GM12878 (cell line): ENCODE results near the gene GALP. TPM values are rescaled to one million over a fixed set of nuclear protein-coding genes. Genes with fewer than 3 reads are reported as not detected.

Experiments
- ATAC-seq: fragments of 200-7000 bp; cut with Tn5 transposase; 3 replicates; pipeline ENCODE4 v1.9.1; 2020; ENCODE audit warnings: mild to moderate bottlenecking, moderate library complexity
- BruUV-seq: library from RNA; stranded (reverse); fragments of 400-500 nt; replicated peaks from 2 replicates; lab custom pipeline; 2021; lab: Mats Ljungman, UMichigan
- CTCF ChIA-PET: fragments of 300-600 bp; sonication (Branson Sonifier 250); formaldehyde crosslinking; extraction: SDS; loops from one replicate; lab custom pipeline; 2021; ENCODE audit warnings: inconsistent platforms; lab: Yijun Ruan, JAX
- POLR2A ChIA-PET: fragments of 350-600 bp; formaldehyde crosslinking; extraction: SDS; loops from one replicate; lab custom pipeline; 2021; ENCODE audit warnings: inconsistent platforms; lab: Charles Lee
- RAD21 ChIA-PET: fragments of 300-600 bp; sonication (Branson Sonifier 250); formaldehyde crosslinking; loops from one replicate; lab custom pipeline; 2023; ENCODE audit warnings: antibody characterized with exemption; ENCODE audit not compliant: unreplicated experiment; lab: Charles Lee
- SMC1A ChIA-PET: fragments of 300-600 bp; sonication (Branson Sonifier 250); formaldehyde crosslinking; loops from one replicate; lab custom pipeline; 2023; ENCODE audit not compliant: unreplicated experiment, uncharacterized antibody; lab: Charles Lee
- DNase-seq: peaks from one replicate; pipeline ENCODE4 v3.0.0-alpha.2; 2011; ENCODE audit warnings: low read depth, low spot score
- FAIRE-seq: peaks from 3 replicates; lab custom pipeline; 2011; peaks lifted over from hg19 to GRCh38; lab: Jason Lieb, UNC
- H2AFZ ChIP-seq: 2 replicates; pipeline ENCODE4 v1.6.0; 2011; ENCODE audit warnings: low read depth, low read length, control low read depth; ENCODE audit not compliant: control insufficient read depth
- H3K27ac ChIP-seq: 2 replicates; pipeline ENCODE4 v1.5.1; 2011; ENCODE audit warnings: control low read depth; ENCODE audit not compliant: control insufficient read depth, insufficient read depth
- H3K27me3 ChIP-seq, 2 experiments: replicated peaks in 1 of 2; 2 replicates each; pipeline versions ENCODE4 v1.6.0 to v1.6.1; 2011; ENCODE audit warnings: low read length in 1 of 2; ENCODE audit not compliant: control insufficient read depth in 2 of 2, insufficient read depth in 2 of 2
- H3K36me3 ChIP-seq, 2 experiments: 2 replicates each; pipeline ENCODE4 v1.5.1; 2011; ENCODE audit warnings: low read length in 1 of 2; ENCODE audit not compliant: control insufficient read depth in 2 of 2, insufficient read depth in 2 of 2
- H3K4me1 ChIP-seq: 2 replicates; pipeline ENCODE4 v1.6.1; 2011; ENCODE audit warnings: mild to moderate bottlenecking, low read length, moderate library complexity, mixed read lengths; ENCODE audit not compliant: control insufficient read depth, insufficient read depth
- H3K4me2 ChIP-seq: 2 replicates; pipeline ENCODE4 v1.6.0; 2011; ENCODE audit warnings: control low read depth; ENCODE audit not compliant: control insufficient read depth, insufficient read depth
- H3K4me3 ChIP-seq: fragments of 200-600 bp; sonication (generic); 2 replicates; pipeline ENCODE4 v1.5.1; 2016
- H3K79me2 ChIP-seq: 2 replicates; pipeline ENCODE4 v1.6.0; 2011; ENCODE audit warnings: low read length; ENCODE audit not compliant: control insufficient read depth, insufficient read depth
- H3K9ac ChIP-seq: 2 replicates; pipeline ENCODE4 v1.8.0; 2011; ENCODE audit warnings: low read length, control low read depth, mixed read lengths; ENCODE audit not compliant: control insufficient read depth, insufficient read depth
- H3K9me3 ChIP-seq: replicated peaks from 3 replicates; pipeline ENCODE4 v1.5.1; 2011; ENCODE audit warnings: mild to moderate bottlenecking, low read length; ENCODE audit not compliant: control insufficient read depth, insufficient read depth
- H4K20me1 ChIP-seq: 2 replicates; pipeline ENCODE4 v1.6.0; 2011; ENCODE audit not compliant: control insufficient read depth, insufficient read depth
- BACH1 ChIP-seq: fragments of 450-650 bp; IDR thresholded peaks from 2 replicates; pipeline ENCODE4 v1.6.1; 2017; ENCODE audit warnings: mild to moderate bottlenecking, borderline replicate concordance
- CTCF ChIP-seq, 3 experiments: IDR thresholded peaks in 2 of 3; conservative IDR thresholded peaks in 1 of 3; 2 replicates each; pipeline ENCODE4 v1.5.1; 2011; ENCODE audit warnings: low read depth in 3 of 3, low read length in 3 of 3, mild to moderate bottlenecking in 3 of 3, control low read depth in 2 of 3, moderate library complexity in 2 of 3, inconsistent platforms in 1 of 3, mixed read lengths in 1 of 3; ENCODE audit not compliant: control insufficient read depth in 2 of 3, insufficient read depth in 1 of 3; ENCODE audit errors: extremely low read depth in 1 of 3
- PML ChIP-seq: IDR thresholded peaks from 2 replicates; pipeline ENCODE4 v1.6.1; 2012; ENCODE audit warnings: low read length, inconsistent platforms
- RAD21 ChIP-seq: IDR thresholded peaks from 2 replicates; pipeline ENCODE4 v1.6.1; 2011; ENCODE audit warnings: mild to moderate bottlenecking, low read depth, low read length, moderate library complexity; ENCODE audit not compliant: insufficient read depth
- RB1 ChIP-seq: fragments of 450-650 bp; formaldehyde crosslinking; IDR thresholded peaks from 2 replicates; pipeline ENCODE4 v1.6.1; 2017; ENCODE audit warnings: mild to moderate bottlenecking, borderline replicate concordance
- REST ChIP-seq: IDR thresholded peaks from 2 replicates; pipeline ENCODE4 v1.6.1; 2012; ENCODE audit warnings: mild to moderate bottlenecking, low read depth, low read length
- WGBS: methylation state at CpG from one replicate; pipeline ENCODE4 v1.1.6; 2016; ENCODE audit warnings: low lambda C conversion rate; ENCODE audit not compliant: insufficient replicate concordance, insufficient coverage; ENCODE audit errors: missing lambda C conversion rate; 5-methylcytosine and 5-hydroxymethylcytosine counted together
- in situ Hi-C: fragments of 300-500 bp; cut with MboI; formaldehyde crosslinking; loops from 9 replicates; pipeline ENCODE4 v1.14.3; 2018; ENCODE audit warnings: mixed read lengths
- intact Hi-C: fragments of 100-400 bp; cut with micrococcal nuclease; formaldehyde crosslinking; loops from one replicate; pipeline ENCODE4 v1.14.2; 2022; ENCODE audit not compliant: unreplicated experiment
- polyA plus RNA-seq, 11 experiments: library from polyadenylated mRNA; depleted of rRNA in 4 of 11; unstranded in 6 of 11; stranded (reverse) in 5 of 11; fragments of >200 nt; fragmentation: Nextera tagmentation in 4 of 11; fragmentation: Illumina TruSeq in 1 of 11; extraction: Ambion mirVana in 4 of 11; extraction: Trizol in 1 of 11; gene quantifications; 1 replicate in 1 of 11; 2 replicates in 10 of 11; pipeline versions ENCODE4 v1.2.1 to v1.2.3, GENCODE V29; 2011 to 2016; ENCODE audit warnings: inconsistent platforms in 2 of 11, missing spikeins in 2 of 11, low read depth in 1 of 11
- total RNA-seq, 4 experiments: library from RNA; depleted of rRNA in 3 of 4; stranded (reverse); fragments of >200 nt in 3 of 4; fragmentation: Illumina TruSeq in 1 of 4; extraction: Trizol in 1 of 4; gene quantifications; 2 replicates each; pipeline versions ENCODE4 v1.2.1 to v1.2.3, GENCODE V29; 2013 to 2021

GALP gene
- total and polyA plus RNA-seq, 10 of the 15 experiments (the other 5 are each of a cell fraction or from before 2014, with no cell fraction given), result not detected

GRCh38 chr19:56155124-56155687 lies 20.6 kb upstream of the GALP start:
- Histone ChIP-seq H2AFZ (no peak overlapping the region), H3K36me3 (peaks cover 10 to 11% of the 10 kb centered on the region in 2 experiments; a peak in 3 of 4 replicates), H3K79me2 (no peaks in the 10 kb centered on the region), H3K27me3 (no peaks in the 10 kb centered on the region), H3K4me3 (no peak overlapping the region), H4K20me1 (no peaks in the 10 kb centered on the region), H3K9ac (no peak overlapping the region), H3K27ac (no peak overlapping the region), H3K9me3 (no peaks in the 10 kb centered on the region), H3K4me1 (no peaks in the 10 kb centered on the region), H3K4me2 (no peak overlapping the region)
- intact Hi-C loops, result no loop called here
- RAD21 ChIA-PET, result no interaction called here
- BruUV-seq, result no TSS peak
- ATAC-seq (no peak), FAIRE-seq (no peak), DNase-seq (no peak)
- CTCF ChIA-PET, result interaction anchor here (0.6 to 1.3 kb wide), 2 partner anchors 74 to 85 kb away, joined by 3 to 4 read pairs; no protein-coding TSS in a partner anchor
- in situ Hi-C loops, result no loop called here
- POLR2A ChIA-PET, result no interaction called here
- 0 out of 2 replicates have a peak, but pooled peaks have one; percentile 4 for TF ChIP-seq RAD21
- no peak for TF ChIP-seq BACH1
- no peak for TF ChIP-seq RB1
- no peak for TF ChIP-seq PML
- peak in 2 of 3 experiments; percentile 7 to 22; a peak in 2 of 6 replicates for TF ChIP-seq CTCF (IDR thresholded peaks at IDR 0.05 in 2 of 3, conservative IDR thresholded peaks at IDR 0.05 in 1 of 3; ENCODE audit: control insufficient read depth in 2 of 3, extremely low read depth in 1 of 3, insufficient read depth in 1 of 3, low read depth in 3 of 3, low read length in 3 of 3)
- TF ChIP-seq REST, result no peak
- SMC1A ChIA-PET, result no interaction called here
- 85% methylated on average over 17 of the region's 17 CpGs for WGBS
